ENCODE results near the gene NRXN3. TPM values are rescaled to one million over a fixed set of nuclear protein-coding genes. Genes with fewer than 3 reads are reported as not detected.

NRXN3 gene
- total and polyA plus RNA-seq, 4 donors: 0.07 to 1.2 (median 0.23) TPM

DNA sequence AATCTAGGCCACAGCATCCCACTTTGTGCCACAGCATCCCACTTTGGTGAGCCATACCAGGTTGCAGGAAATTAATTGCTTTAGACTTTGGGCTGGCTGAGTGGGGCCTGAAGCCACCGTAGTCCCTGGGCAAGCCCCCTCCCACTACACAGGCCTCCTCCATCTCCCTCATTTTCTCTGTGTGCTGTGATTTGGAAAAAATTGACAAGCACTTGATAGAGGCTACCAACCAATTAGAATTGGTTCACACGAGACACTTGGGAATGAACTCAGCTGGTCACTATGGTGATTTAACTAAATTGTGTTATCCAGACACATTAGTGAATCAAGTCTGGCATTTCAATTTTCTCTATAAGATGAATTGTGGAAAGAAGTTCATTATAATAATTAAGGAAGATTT, 1560.0 kb downstream of the NRXN3 start:
- no peak for TF ChIP-seq HNF4G (IDR thresholded peaks at IDR 0.05)
- no peak for TF ChIP-seq CTCF (IDR thresholded peaks at IDR 0.05; ENCODE audit: low read depth, low read length, missing input control)
- TF ChIP-seq GABPA (IDR thresholded peaks at IDR 0.05 in 1 of 2, conservative IDR thresholded peaks at IDR 0.05 in 1 of 2): no peak
- no peak for TF ChIP-seq TAF1 (conservative IDR thresholded peaks at IDR 0.05)
- TF ChIP-seq SP1 (IDR thresholded peaks at IDR 0.05): no peak
- TF ChIP-seq, protein P1, sequence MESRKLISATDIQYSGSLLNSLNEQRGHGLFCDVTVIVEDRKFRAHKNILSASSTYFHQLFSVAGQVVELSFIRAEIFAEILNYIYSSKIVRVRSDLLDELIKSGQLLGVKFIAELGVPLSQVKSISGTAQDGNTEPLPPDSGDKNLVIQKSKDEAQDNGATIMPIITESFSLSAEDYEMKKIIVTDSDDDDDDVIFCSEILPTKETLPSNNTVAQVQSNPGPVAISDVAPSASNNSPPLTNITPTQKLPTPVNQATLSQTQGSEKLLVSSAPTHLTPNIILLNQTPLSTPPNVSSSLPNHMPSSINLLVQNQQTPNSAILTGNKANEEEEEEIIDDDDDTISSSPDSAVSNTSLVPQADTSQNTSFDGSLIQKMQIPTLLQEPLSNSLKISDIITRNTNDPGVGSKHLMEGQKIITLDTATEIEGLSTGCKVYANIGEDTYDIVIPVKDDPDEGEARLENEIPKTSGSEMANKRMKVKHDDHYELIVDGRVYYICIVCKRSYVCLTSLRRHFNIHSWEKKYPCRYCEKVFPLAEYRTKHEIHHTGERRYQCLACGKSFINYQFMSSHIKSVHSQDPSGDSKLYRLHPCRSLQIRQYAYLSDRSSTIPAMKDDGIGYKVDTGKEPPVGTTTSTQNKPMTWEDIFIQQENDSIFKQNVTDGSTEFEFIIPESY (IDR thresholded peaks at IDR 0.05): no peak
- TF ChIP-seq FOXA1 (IDR thresholded peaks at IDR 0.05): no peak
- TF ChIP-seq, protein P2, sequence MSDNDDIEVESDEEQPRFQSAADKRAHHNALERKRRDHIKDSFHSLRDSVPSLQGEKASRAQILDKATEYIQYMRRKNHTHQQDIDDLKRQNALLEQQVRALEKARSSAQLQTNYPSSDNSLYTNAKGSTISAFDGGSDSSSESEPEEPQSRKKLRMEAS (IDR thresholded peaks at IDR 0.05): no peak
- no peak for TF ChIP-seq RAD21 (IDR thresholded peaks at IDR 0.05)
- TF ChIP-seq ATF3 (IDR thresholded peaks at IDR 0.05): no peak
- TF ChIP-seq EGR1 (IDR thresholded peaks at IDR 0.05; ENCODE audit: low read depth in 2 of 2): no peak
- DNase-seq (ENCODE audit: low spot score): no peak
- Histone ChIP-seq H3K36me3 (ENCODE audit: control insufficient read depth in 4 of 4, insufficient read depth in 3 of 4, low read depth in 1 of 4, low read length in 3 of 4) (no peaks in the 10 kb centered on the region), H3K27me3 (ENCODE audit: control insufficient read depth in 4 of 4, insufficient read depth in 4 of 4, low read length in 3 of 4) (no peaks in the 10 kb centered on the region), H3K9ac (ENCODE audit: low read depth in 1 of 2, low read length in 2 of 2) (no peak overlapping the region), H3K9me3 (ENCODE audit: control insufficient read depth in 4 of 4, low read length in 3 of 4) (no peaks in the 10 kb centered on the region), H3K4me3 (ENCODE audit: low read depth in 1 of 3, low read length in 3 of 3) (no peak overlapping the region), H3K4me1 (ENCODE audit: control insufficient read depth in 4 of 4, insufficient read depth in 4 of 4, low read length in 3 of 4) (no peaks in the 10 kb centered on the region), H3K27ac (ENCODE audit: low read depth in 1 of 2, low read length in 2 of 2) (no peak overlapping the region)
- 79% methylated on average over 2 of the region's 2 CpGs for WGBS

DNA sequence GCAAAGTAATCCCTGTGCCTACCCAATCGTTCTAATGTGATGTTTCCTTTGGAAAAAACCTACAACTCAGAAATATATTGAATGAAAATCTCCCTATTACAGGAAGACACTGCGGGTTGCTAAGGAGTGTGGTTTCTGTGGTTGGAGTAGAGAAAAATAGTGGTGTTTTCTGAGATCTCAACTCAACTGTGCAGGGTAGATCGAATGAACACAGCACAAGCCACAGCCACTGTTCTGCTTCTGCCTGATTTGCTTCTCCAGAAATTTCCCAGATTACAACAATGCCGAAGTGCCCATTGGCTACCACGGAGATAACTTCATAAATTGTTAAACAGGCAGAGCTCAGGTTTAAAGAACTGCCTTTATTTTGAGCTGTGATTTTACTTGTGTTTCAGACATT, 1560.8 kb downstream of the NRXN3 start:
- no peak for DNase-seq (ENCODE audit: low spot score)
- no peaks in the 10 kb centered on the region for H3K27me3 ChIP-seq (ENCODE audit: control insufficient read depth in 4 of 4, insufficient read depth in 4 of 4, low read length in 3 of 4)

More for the DNA sequence above, 1560.8 kb downstream of the NRXN3 start:
- no peaks in the 10 kb centered on the region for H3K36me3 ChIP-seq (ENCODE audit: control insufficient read depth in 4 of 4, insufficient read depth in 3 of 4, low read depth in 1 of 4, low read length in 3 of 4)
- TF ChIP-seq RXRA (IDR thresholded peaks at IDR 0.05): no peak
- TF ChIP-seq CTCF (IDR thresholded peaks at IDR 0.05; ENCODE audit: low read depth, low read length, missing input control): no peak
- no peak for TF ChIP-seq ATF3 (IDR thresholded peaks at IDR 0.05)
- no peak for TF ChIP-seq GABPA (IDR thresholded peaks at IDR 0.05 in 1 of 2, conservative IDR thresholded peaks at IDR 0.05 in 1 of 2)
- no peak for TF ChIP-seq FOXA2 (IDR thresholded peaks at IDR 0.05)
- TF ChIP-seq YY1 (IDR thresholded peaks at IDR 0.05): no peak
- TF ChIP-seq EGR1 (IDR thresholded peaks at IDR 0.05; ENCODE audit: low read depth in 2 of 2): no peak
- no peaks in the 10 kb centered on the region for H3K4me1 ChIP-seq (ENCODE audit: control insufficient read depth in 4 of 4, insufficient read depth in 4 of 4, low read length in 3 of 4)
- H3K9me3 ChIP-seq (ENCODE audit: control insufficient read depth in 4 of 4, low read length in 3 of 4): no peaks in the 10 kb centered on the region
- 65% methylated on average over 5 of the region's 5 CpGs for WGBS
- H3K27ac ChIP-seq (ENCODE audit: low read depth in 1 of 2, low read length in 2 of 2): no peak overlapping the region
- H3K4me3 ChIP-seq (ENCODE audit: low read depth in 1 of 3, low read length in 3 of 3): no peak overlapping the region
- no peak overlapping the region for H3K9ac ChIP-seq (ENCODE audit: low read depth in 1 of 2, low read length in 2 of 2)
